HepG2 (cell line): ENCODE data around the gene ZRANB2. TPM values are rescaled to one million over a fixed set of nuclear protein-coding genes. Genes with fewer than 3 reads are reported as not detected.

ENCODE experiments used
- BORCS8-MEF2B ChIP-seq: sonication (generic); formaldehyde crosslinking; IDR thresholded peaks from 2 replicates; pipeline ENCODE4 v1.8.0; 2022; ENCODE audit warnings: mild to moderate bottlenecking, missing genetic modification reagents
- CENPT ChIP-seq: sonication (generic); formaldehyde crosslinking; IDR thresholded peaks from 2 replicates; pipeline ENCODE4 v1.8.0; 2022; ENCODE audit warnings: low read depth, mild to moderate bottlenecking, moderate library complexity, missing genetic modification reagents
- CHD4 ChIP-seq: fragments of 200-600 bp; sonication (generic); IDR thresholded peaks from 2 replicates; pipeline ENCODE4 v1.7.0; 2017; ENCODE audit warnings: mild to moderate bottlenecking, low read length, borderline replicate concordance
- ELF3 ChIP-seq: IDR thresholded peaks from 2 replicates; pipeline ENCODE4 v1.6.1; 2016; ENCODE audit warnings: missing genetic modification reagents, missing compliant biosample characterization
- HDAC6 ChIP-seq: fragments of 200-600 bp; sonication (generic); IDR thresholded peaks from 2 replicates; pipeline ENCODE4 v1.7.0; 2017; ENCODE audit warnings: mild to moderate bottlenecking, antibody characterized with exemption, low read length, low read depth
- KDM5A ChIP-seq: fragments of 200-600 bp; sonication (generic); IDR thresholded peaks from 2 replicates; pipeline ENCODE4 v1.7.0; 2018; ENCODE audit warnings: antibody characterized with exemption, mild to moderate bottlenecking, low read length, borderline replicate concordance
- MEIS1 ChIP-seq: sonication (generic); formaldehyde crosslinking; IDR thresholded peaks from 2 replicates; pipeline ENCODE4 v1.9.0; 2021; ENCODE audit warnings: mild to moderate bottlenecking, missing genetic modification reagents, moderate library complexity, borderline replicate concordance
- NR2F2 ChIP-seq: IDR thresholded peaks from 2 replicates; pipeline ENCODE4 v1.6.1; 2012; ENCODE audit warnings: low read depth, inconsistent platforms, borderline replicate concordance
- SP4 ChIP-seq: sonication (generic); formaldehyde crosslinking; IDR thresholded peaks from 2 replicates; pipeline ENCODE4 v1.8.1; 2023; ENCODE audit warnings: mild to moderate bottlenecking, missing genetic modification reagents
- SRF ChIP-seq: IDR thresholded peaks from 2 replicates; pipeline ENCODE4 v1.6.1; 2011; ENCODE audit warnings: mild to moderate bottlenecking, low read depth, low read length, moderate library complexity
- SUZ12 ChIP-seq: fragments of 150-350 bp; IDR thresholded peaks from 2 replicates; pipeline ENCODE4 v1.6.1; 2014; ENCODE audit warnings: low read depth, low read length
- THAP9 ChIP-seq: sonication (generic); formaldehyde crosslinking; IDR thresholded peaks from 2 replicates; pipeline ENCODE4; 2020; ENCODE audit warnings: missing genetic modification reagents, mild to moderate bottlenecking, borderline replicate concordance
- U2AF1 ChIP-seq: fragments of 200-400 bp; formaldehyde crosslinking; optimal IDR thresholded peaks from 2 replicates; pipeline ENCODE3; 2017; ENCODE audit warnings: mild to moderate bottlenecking, low read depth, low read length
- ZBTB2 ChIP-seq: sonication (generic); formaldehyde crosslinking; IDR thresholded peaks from 2 replicates; pipeline ENCODE4 v1.8.0; 2022; ENCODE audit warnings: low read depth, missing genetic modification reagents
- ZMAT3 ChIP-seq: sonication (generic); formaldehyde crosslinking; conservative IDR thresholded peaks from 2 replicates; pipeline ENCODE4 v1.7.0; 2021; ENCODE audit warnings: missing genetic modification reagents
- ZNF775 ChIP-seq: sonication (generic); formaldehyde crosslinking; IDR thresholded peaks from 2 replicates; pipeline ENCODE4 v1.4.0; 2020; ENCODE audit warnings: missing genetic modification reagents, mild to moderate bottlenecking, moderate library complexity, borderline replicate concordance
- ZSCAN29 ChIP-seq: sonication (generic); formaldehyde crosslinking; conservative IDR thresholded peaks from 2 replicates; pipeline ENCODE4 v1.4.0; 2020; ENCODE audit warnings: mild to moderate bottlenecking, missing genetic modification reagents
- polyA plus RNA-seq, 8 experiments: library from polyadenylated mRNA; depleted of rRNA in 3 of 8; stranded (reverse) in 7 of 8; unstranded in 1 of 8; fragments of >200 nt; fragmentation: Illumina TruSeq in 4 of 8; extraction: Trizol in 4 of 8; gene quantifications; 2 replicates each; pipeline versions ENCODE4 v1.2.1 to v1.2.3, GENCODE V29; 2011 to 2016; ENCODE audit warnings: low read depth in 4 of 8, missing spikeins in 1 of 8, mixed read lengths in 1 of 8; ENCODE audit not compliant: insufficient read depth in 1 of 8
- total RNA-seq, 5 experiments: library from RNA; depleted of rRNA; stranded (reverse); fragments of >200 nt; fragmentation: Illumina TruSeq; extraction: Trizol; gene quantifications; 2 replicates each; pipeline ENCODE4 v1.2.3, GENCODE V29; 2016; ENCODE audit warnings: low read depth in 1 of 5
- TF ChIP-seq, protein P1 (sequence below): sonication (generic); formaldehyde crosslinking; conservative IDR thresholded peaks from 2 replicates; pipeline ENCODE4 v1.4.0; 2020; ENCODE audit warnings: mild to moderate bottlenecking, missing genetic modification reagents, moderate library complexity
- TF ChIP-seq, protein P2 (sequence below): sonication (generic); IDR thresholded peaks from 2 replicates; pipeline ENCODE4 v1.6.1; 2016; ENCODE audit warnings: low read depth, borderline replicate concordance

ZRANB2 gene
- total and polyA plus RNA-seq, 2 of the 13 experiments (the other 11 are each of a cell fraction or from before 2014, with no cell fraction given): 43.0 to 45.4 TPM

- TF ChIP-seq THAP9 (CRISPR knock-in tag) (peak; percentile 78), ELF3 (CRISPR knock-in tag) (peak; percentile 95), CHD4 (no peak), ZNF775 (no peak), ZBTB2 (no peak), NR2F2 (no peak), HDAC6 (peak; percentile 98; the same call in 1 of the 2 replicates), BORCS8-MEF2B (CRISPR knock-in tag) (no peak), KDM5A (peak; percentile 89), SRF (peak; percentile 56; the same call in 1 of the 2 replicates), ZSCAN29 (CRISPR knock-in tag) (no peak), SUZ12 (no peak), MEIS1 (CRISPR knock-in tag) (no peak), ZMAT3 (CRISPR knock-in tag) (peak; percentile 55; the same call in 1 of the 2 replicates), U2AF1 (no peak), SP4 (CRISPR knock-in tag) (no peak), CENPT (CRISPR knock-in tag) (no peak)
- TF ChIP-seq, protein P1, sequence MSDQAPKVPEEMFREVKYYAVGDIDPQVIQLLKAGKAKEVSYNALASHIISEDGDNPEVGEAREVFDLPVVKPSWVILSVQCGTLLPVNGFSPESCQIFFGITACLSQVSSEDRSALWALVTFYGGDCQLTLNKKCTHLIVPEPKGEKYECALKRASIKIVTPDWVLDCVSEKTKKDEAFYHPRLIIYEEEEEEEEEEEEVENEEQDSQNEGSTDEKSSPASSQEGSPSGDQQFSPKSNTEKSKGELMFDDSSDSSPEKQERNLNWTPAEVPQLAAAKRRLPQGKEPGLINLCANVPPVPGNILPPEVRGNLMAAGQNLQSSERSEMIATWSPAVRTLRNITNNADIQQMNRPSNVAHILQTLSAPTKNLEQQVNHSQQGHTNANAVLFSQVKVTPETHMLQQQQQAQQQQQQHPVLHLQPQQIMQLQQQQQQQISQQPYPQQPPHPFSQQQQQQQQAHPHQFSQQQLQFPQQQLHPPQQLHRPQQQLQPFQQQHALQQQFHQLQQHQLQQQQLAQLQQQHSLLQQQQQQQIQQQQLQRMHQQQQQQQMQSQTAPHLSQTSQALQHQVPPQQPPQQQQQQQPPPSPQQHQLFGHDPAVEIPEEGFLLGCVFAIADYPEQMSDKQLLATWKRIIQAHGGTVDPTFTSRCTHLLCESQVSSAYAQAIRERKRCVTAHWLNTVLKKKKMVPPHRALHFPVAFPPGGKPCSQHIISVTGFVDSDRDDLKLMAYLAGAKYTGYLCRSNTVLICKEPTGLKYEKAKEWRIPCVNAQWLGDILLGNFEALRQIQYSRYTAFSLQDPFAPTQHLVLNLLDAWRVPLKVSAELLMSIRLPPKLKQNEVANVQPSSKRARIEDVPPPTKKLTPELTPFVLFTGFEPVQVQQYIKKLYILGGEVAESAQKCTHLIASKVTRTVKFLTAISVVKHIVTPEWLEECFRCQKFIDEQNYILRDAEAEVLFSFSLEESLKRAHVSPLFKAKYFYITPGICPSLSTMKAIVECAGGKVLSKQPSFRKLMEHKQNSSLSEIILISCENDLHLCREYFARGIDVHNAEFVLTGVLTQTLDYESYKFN (CRISPR knock-in tag): 0 out of 2 replicates have a peak, but pooled peaks have one; percentile 14
- TF ChIP-seq, protein P2, sequence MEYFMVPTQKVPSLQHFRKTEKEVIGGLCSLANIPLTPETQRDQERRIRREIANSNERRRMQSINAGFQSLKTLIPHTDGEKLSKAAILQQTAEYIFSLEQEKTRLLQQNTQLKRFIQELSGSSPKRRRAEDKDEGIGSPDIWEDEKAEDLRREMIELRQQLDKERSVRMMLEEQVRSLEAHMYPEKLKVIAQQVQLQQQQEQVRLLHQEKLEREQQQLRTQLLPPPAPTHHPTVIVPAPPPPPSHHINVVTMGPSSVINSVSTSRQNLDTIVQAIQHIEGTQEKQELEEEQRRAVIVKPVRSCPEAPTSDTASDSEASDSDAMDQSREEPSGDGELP: peak; percentile 14; the same call in 1 of the 2 replicates
Observed at GRCh38 chr1:71080739-71081696, at the start of gene ZRANB2 (continued).
